ENCODE measurements around the gene SGMS1.

Gene SGMS1

DNA sequence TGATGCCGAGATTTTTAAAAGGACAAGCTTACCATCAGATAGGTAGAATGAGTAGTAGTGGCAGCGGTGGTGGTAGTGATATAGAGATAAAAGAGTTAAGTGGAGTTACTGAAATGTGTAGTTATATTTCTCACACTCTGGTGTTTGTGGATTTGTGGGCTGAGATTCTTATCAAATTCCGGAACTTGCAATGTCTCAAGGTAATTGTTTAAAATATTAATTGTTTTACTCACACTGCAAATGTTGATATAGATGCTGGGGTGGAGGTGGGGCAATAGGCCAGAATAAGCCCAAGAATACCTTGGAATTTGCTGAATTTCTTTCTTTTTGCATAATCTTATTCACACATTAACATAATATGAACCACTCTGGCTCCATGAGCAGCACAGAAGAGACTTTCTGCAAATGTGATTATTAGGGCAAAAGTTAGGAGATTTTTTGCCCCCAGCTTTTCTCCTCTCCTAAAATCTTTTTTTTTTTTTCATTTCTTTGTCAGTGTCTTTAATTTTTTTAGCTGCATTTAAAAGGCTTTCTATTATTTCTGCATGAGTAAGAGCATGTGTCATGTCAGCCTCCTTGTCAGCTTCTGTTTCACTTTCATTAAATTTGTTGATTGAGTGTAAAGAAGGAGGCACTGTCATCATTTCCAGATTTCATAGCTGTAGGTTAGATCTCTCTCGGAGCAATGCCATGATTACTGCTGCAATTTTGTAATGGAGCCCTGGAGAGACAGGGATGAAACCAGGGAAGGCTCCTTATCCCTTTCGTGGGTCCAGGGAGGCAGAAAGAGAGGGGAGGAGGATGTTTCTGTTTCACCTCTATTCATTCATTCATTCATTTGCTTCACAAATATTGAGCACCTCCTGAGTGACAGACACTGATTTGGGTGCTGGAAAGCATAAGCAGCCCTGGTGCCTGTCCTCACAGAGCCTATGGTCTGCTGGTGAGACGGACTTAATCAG is 13.1 kb upstream of the SGMS1 start:
- no peak for DNase-seq (ENCODE audit: low spot score)

DNA sequence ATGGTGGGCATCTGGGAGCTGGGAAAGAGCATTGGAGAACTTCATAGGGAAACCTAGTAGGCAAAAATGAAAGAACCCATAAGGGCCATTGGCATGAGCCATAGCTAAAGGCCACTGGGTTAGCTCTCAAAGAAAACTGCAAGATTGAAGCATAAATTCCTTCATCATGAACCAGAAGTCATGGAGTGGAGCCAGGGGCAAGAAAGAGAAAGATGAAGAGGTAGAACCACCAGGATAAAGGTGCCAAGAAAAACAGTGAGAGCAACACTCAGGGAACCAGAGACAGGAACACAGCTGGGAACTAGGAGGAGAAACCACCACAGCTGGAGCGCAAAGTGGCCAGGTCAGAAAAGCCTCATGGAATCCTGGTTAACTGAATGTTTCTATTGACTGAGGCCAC is 11.5 kb upstream of the SGMS1 start:
- no peak for DNase-seq (ENCODE audit: low spot score)

- no peak for DNase-seq (ENCODE audit: low spot score)
Measured at GRCh38 chr10:50634479-50634878, 10.7 kb upstream of the SGMS1 start.

DNA sequence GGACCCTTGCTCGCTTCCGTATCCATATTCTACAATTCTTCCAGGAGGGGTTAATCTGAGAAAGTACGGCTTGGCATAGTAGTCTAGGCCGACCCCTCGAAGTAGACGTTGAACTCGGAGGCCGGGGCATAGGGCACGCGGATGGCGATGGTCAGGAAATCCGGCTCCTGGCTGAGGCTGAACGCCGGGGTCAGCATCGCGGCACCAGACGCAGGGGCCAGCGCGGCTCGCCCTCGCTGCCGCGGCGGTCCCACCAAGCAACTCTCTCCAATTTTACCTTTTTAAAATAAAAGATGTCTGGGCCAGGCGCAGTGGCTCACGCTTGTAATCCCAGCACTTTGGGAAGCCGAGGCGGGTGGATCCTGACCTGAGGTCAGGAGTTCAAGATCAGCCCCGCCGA is 7.3 kb upstream of the SGMS1 start:
- DNase-seq (ENCODE audit: low spot score), result no peak

DNA sequence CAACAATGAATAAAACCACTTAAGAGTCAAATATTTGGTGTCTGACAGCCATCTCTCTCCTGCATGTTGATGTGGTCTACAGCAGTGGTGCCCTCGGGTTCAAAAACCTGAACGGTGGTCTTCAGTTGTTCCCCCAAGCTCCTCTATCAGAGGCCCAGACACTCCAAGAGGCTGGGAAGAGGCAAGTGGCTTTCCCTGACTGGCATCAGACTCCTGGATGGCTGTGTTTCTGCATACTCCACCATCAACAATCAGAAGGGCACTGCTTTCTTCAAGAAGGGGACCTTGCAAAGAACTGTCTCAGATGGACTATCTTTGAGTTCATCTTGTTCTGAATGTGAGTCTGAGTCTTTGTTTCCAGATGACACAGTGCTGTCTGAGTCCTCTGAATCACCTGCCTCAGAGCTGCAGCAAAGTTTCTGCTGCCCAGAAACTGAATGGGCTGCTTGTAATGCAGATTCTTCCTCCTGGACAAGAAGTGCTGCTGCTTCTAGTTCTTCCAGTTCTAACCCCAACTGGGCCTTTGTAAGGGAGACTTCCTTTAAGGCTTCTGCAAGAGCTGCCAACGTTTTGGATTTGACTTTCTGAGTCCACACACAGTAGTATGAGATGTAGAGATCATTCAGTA is 5.9 kb upstream of the SGMS1 start:
- DNase-seq (ENCODE audit: low spot score), result no peak

- no peak for DNase-seq (ENCODE audit: low spot score)
Measured at GRCh38 chr10:50627896-50628295, 4.1 kb upstream of the SGMS1 start.

DNA sequence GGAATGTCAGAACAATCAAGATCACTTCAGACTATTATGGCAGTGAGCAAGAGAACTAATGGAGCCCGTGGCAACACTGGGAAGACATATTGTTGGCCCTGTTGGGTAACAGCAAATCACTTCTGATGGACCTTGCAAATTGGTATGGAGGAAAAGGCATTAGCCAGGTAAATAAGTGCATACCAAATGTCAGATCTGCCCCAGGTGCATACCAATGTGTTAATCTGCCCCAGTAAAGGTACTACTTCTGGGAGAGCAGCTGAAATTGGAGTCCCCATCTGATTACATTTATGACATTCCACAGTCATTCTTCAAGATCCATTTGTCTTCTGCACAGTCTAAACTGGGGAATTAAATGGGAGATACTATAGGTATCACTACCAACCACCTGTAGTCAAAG is 3.7 kb upstream of the SGMS1 start:
- DNase-seq (ENCODE audit: low spot score), result no peak

- DNase-seq (ENCODE audit: low spot score), result no peak
Measured at GRCh38 chr10:50625649-50626132, 1.9 kb upstream of the SGMS1 start.

- peak; percentile 88 for DNase-seq (ENCODE audit: low spot score)
Measured at GRCh38 chr10:50624866-50625501, 1.2 kb upstream of the SGMS1 start.

DNA sequence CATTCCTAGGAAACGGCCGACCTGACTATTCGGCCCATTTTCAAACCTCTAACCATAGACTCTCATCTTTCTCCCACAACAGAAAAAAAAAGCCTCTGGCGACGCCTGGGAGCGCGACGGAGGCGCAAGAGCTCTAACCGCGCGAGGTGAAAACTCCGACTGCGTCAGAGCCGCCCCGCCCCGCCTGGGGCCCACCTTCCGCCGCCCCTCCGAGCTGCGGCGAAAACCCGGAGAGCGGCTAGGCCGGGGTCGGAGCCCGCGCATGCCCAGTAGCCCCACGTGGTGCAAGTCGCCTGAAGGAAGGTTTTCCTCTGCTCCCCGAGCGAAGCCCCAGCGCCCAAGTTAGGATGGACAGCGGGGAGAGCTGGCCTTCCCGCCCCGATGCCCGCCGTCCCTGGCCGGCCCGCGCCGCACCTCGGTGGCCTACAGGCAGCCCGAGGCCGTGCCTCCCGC is 683 bp upstream of the SGMS1 start:
- DNase-seq (ENCODE audit: low spot score), result peak; percentile 95

GRCh38 chr10:50622706-50623662 is 772 bp downstream of the SGMS1 start:
- peak; percentile 66 for DNase-seq (ENCODE audit: low spot score)

DNA sequence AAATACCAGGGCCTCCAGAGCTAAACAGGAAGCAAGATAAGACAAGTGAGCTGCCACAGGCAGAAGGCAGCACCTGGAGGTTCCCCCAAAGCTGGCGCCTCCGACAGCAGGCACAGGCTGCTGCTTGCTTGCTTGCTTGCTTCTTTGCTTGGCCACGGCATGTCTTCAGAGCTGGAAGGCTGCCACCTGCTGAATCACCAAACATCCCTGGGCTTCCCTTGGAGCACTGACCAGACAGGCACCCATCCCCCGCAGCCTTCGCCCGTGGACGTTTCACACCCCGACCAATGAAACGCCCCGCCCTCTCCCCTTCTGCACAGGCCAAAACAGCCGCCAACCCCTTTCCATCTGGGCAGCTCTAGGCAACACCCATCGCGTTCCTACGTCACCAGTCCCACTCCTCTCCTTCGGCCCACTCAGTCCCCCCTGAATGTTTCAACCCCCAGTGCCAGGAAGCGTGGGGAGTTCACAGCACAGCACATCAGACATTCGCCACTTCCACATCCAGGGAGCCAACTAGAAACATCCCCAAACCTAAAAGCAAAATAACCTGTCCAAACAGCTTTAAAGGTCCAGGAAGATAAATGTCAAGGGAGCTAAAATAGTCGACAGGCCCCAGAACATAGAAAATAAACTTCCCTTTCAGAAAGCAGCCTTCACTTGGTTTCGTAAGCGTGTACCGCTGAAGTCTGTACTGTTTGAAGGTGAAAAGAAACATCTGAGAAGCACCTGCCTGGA is 1.6 kb downstream of the SGMS1 start:
- DNase-seq (ENCODE audit: low spot score), result peak; percentile 96

GRCh38 chr10:50620899-50621298 is 2.9 kb downstream of the SGMS1 start:
- DNase-seq (ENCODE audit: low spot score), result peak; percentile 9

DNA sequence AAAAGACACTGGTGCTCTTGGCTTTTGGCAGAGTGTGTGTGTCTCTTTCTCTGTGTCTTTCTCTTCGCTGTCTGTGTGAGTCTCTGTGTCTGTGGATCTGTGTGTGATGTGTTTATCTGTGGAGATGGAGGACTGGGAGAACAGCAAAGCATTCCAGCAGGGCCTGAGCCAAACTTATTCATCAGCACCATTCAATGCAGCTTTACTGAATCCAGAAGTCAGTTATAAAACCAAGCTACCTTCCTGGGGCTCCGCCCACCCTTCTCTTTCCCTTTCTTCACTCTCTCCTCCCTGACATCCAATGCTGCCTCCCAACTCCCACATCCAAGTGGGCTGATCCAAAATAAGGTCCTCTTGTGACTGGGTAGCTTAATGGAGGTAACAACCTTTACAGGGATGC is 3.9 kb downstream of the SGMS1 start:
- peak; percentile 15 for DNase-seq (ENCODE audit: low spot score)

DNA sequence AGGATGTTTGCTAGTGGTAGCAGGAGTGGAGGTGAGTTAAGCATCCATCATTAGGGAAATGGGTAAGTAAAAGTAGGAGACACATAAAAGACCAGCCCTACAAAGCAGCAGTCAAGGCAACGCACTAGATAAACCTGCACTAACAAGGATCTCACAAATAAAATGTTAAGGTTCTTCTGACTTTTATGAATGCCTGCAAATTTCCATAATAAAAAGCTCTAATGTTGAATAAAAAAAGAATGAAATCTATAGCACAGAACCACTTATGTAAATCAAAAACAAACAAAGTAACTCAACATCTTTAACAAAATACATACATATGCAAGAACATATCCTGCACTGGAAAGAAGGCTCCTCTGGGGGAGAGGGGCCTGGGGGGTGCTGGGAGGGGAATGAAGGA is 4.6 kb downstream of the SGMS1 start:
- DNase-seq (ENCODE audit: low spot score), result no peak

GRCh38 chr10:50618624-50619023 is 5.1 kb downstream of the SGMS1 start:
- no peak for DNase-seq (ENCODE audit: low spot score)

DNA sequence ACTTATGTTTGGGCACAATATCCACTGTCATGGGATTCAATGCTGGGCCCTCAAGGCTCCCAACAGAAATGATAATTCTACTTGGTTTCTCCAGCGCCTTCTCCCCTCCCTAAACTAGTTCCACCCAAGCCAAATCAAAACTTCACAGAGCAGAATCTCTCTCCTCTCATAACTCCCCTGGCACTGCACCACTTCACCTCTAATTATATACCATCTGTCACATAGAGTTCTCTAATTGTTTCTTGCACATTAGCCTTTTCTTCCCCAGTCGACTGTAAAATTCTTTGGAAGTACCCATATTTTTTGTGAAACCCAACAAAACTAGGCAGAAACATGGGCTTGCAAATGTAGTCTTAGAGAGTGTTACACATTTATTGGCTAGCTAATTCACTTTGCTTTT is 8.1 kb downstream of the SGMS1 start:
- DNase-seq (ENCODE audit: low spot score), result no peak

DNA sequence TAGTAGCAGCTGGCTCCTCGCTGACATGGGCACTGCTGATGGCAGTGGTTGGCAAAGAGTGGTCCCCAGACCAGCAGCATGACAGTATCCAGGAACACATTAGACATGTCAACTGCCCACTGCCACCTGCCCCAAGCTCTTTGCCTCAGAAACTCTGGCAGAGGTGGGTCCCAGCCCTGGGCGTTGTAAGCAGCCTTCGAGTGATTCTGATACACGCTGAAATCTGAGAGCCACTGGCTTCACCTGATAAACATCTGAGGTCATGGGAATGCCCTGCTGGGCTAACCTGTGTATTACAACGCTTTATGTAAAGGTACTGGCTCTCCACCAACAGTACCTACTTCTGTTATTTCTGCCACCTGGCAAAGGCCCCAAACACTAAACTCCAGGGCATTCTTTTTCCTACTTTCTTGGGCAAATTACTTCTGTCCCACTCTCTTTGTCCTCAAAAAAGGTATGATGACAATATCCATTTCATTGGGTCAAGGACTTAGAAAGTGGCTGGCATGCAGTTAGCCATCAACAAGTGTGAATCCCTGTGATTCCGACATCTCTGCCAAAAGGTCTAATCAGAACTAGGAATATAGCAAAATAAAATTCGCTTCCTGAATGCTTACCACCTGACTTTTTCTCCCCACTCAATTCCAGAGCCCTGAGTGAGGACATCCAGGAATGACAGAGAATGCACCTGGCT is 9.2 kb downstream of the SGMS1 start:
- peak; percentile 76 for DNase-seq (ENCODE audit: low spot score)

- DNase-seq (ENCODE audit: low spot score), result no peak
Measured at GRCh38 chr10:50613726-50614443, 9.9 kb downstream of the SGMS1 start.

GRCh38 chr10:50613150-50613549 is 10.6 kb downstream of the SGMS1 start:
- no peak for DNase-seq (ENCODE audit: low spot score)
